Measurements from ENCODE around the gene MYMX. TPM values are rescaled to one million over a fixed set of nuclear protein-coding genes. Genes with fewer than 3 reads are reported as not detected.

MYMX gene
- total RNA-seq, 2 donors from 2014 or later, result 1.7 to 1.8 TPM

- no peak overlapping the region for H3K27ac Mint-ChIP-seq
These were observed 46.8 kb downstream of the MYMX start for GRCh38 chr6:44263354-44264100.

GRCh38 chr6:44264154-44265006 lies 47.7 kb downstream of the MYMX start:
- 21 to 50% methylated on average over 1 to 13 of the region's 13 CpGs for WGBS, 2 experiments (ENCODE audit: insufficient coverage in 1 of 2, insufficient read length in 1 of 2)
- peaks cover 22% of the 10 kb centered on the region for H3K4me1 Mint-ChIP-seq
- DNase-seq, result no peak
- peak overlapping the region; percentile 56 for H3K27ac Mint-ChIP-seq
- no peak for TF ChIP-seq CTCF (conservative IDR thresholded peaks at IDR 0.05)
- Histone ChIP-seq H3K27me3 (ENCODE audit: control insufficient read depth, insufficient read depth, low read length, poor library complexity, severe bottlenecking) (peaks cover 13% of the 10 kb centered on the region), H3K9me3 (ENCODE audit: control insufficient read depth, low read length) (no peaks in the 10 kb centered on the region), H3K9ac (ENCODE audit: extremely low read depth, low read length, poor library complexity, severe bottlenecking) (peak overlapping the region; percentile 4), H3K36me3 (ENCODE audit: control insufficient read depth, insufficient read depth, low read length) (peaks cover 3% of the 10 kb centered on the region), H3K27ac (ENCODE audit: low read depth, low read length) (no peak overlapping the region), H3K4me1 (ENCODE audit: control insufficient read depth, insufficient read depth, low read length) (peaks cover 5% of the 10 kb centered on the region), H3K4me3 (ENCODE audit: low read length) (peak overlapping the region; percentile 82)
- peaks cover 43% of the 10 kb centered on the region for H3K27me3 Mint-ChIP-seq (ENCODE audit: insufficient read depth)
- no peaks in the 10 kb centered on the region for H3K36me3 Mint-ChIP-seq (ENCODE audit: low read depth)
- no peaks in the 10 kb centered on the region for H3K9me3 Mint-ChIP-seq
- peak overlapping the region; percentile 64 for H3K4me3 Mint-ChIP-seq

More at GRCh38 chr6:44263354-44264100, 46.8 kb downstream of the MYMX start:
- Histone ChIP-seq H3K9ac (ENCODE audit: extremely low read depth, low read length, poor library complexity, severe bottlenecking) (no peak overlapping the region), H3K4me3 (ENCODE audit: low read length) (peak overlapping the region; percentile 82), H3K4me1 (ENCODE audit: control insufficient read depth, insufficient read depth, low read length) (peaks cover 5% of the 10 kb centered on the region), H3K27ac (ENCODE audit: low read depth, low read length) (no peak overlapping the region), H3K9me3 (ENCODE audit: control insufficient read depth, low read length) (no peaks in the 10 kb centered on the region), H3K27me3 (ENCODE audit: control insufficient read depth, insufficient read depth, low read length, poor library complexity, severe bottlenecking) (peaks cover 5% of the 10 kb centered on the region), H3K36me3 (ENCODE audit: control insufficient read depth, insufficient read depth, low read length) (peaks cover 3% of the 10 kb centered on the region)
- Mint-ChIP-seq H3K27me3 (ENCODE audit: insufficient read depth) (peaks cover 34% of the 10 kb centered on the region), H3K4me1 (peaks cover 22% of the 10 kb centered on the region), H3K36me3 (ENCODE audit: low read depth) (peaks cover 2% of the 10 kb centered on the region), H3K9me3 (no peaks in the 10 kb centered on the region), H3K4me3 (peak overlapping the region; percentile 64)
- 65 to 95% methylated on average over 3 to 9 of the region's 9 CpGs for WGBS, 2 experiments (ENCODE audit: insufficient coverage in 1 of 2, insufficient read length in 1 of 2)
- DNase-seq, result no peak
- no peak for TF ChIP-seq CTCF (conservative IDR thresholded peaks at IDR 0.05)

- no peaks in the 10 kb centered on the region for H3K9me3 ChIP-seq (ENCODE audit: control insufficient read depth, low read length)
- Mint-ChIP-seq H3K27me3 (ENCODE audit: insufficient read depth) (peaks cover 51% of the 10 kb centered on the region), H3K4me3 (peak within 1 kb of the TSS; percentile 64), H3K4me1 (peaks cover 22% of the 10 kb centered on the region), H3K27ac (peak within 1 kb of the TSS; percentile 56), H3K9me3 (no peaks in the 10 kb centered on the region), H3K36me3 (ENCODE audit: low read depth) (no peaks in the 10 kb centered on the region)
- peaks cover 21% of the 10 kb centered on the region for H3K27me3 ChIP-seq (ENCODE audit: control insufficient read depth, insufficient read depth, low read length, poor library complexity, severe bottlenecking)
- H3K4me3 ChIP-seq (ENCODE audit: low read length), result peak within 1 kb of the TSS; percentile 82
- TF ChIP-seq CTCF (conservative IDR thresholded peaks at IDR 0.05), result peak; percentile 29
- H3K27ac ChIP-seq (ENCODE audit: low read depth, low read length), result no peak within 1 kb of the TSS
- WGBS, 2 experiments (ENCODE audit: insufficient coverage in 1 of 2, insufficient read length in 1 of 2), result 0% methylated on average over 44 to 72 of the region's 72 CpGs
- no peaks in the 10 kb centered on the region for H3K36me3 ChIP-seq (ENCODE audit: control insufficient read depth, insufficient read depth, low read length)
- peak; percentile 98 for DNase-seq
- peaks cover 5% of the 10 kb centered on the region for H3K4me1 ChIP-seq (ENCODE audit: control insufficient read depth, insufficient read depth, low read length)
- H3K9ac ChIP-seq (ENCODE audit: extremely low read depth, low read length, poor library complexity, severe bottlenecking), result peak within 1 kb of the TSS; percentile 4
These were observed 48.4 kb downstream of the MYMX start, which contains the start of gene NFKBIE for GRCh38 chr6:44265007-44265721. TSS of gene NFKBIE (minus strand) at chr6:44265551. CDS start at chr6:44265346, 205 bp downstream.

All from endodermal cell (in vitro differentiated cells).